HEK293 (cell line): ENCODE data around the gene SORBS2.

Source experiments
- CTCF ChIA-PET: fragments of 350-600 bp; formaldehyde crosslinking; extraction: SDS; loops from one replicate; lab custom pipeline; 2021; ENCODE audit warnings: antibody characterized with exemption; lab: Yijun Ruan, JAX
- POLR2A ChIA-PET: fragments of 300-600 bp; formaldehyde crosslinking; extraction: SDS; loops from one replicate; lab custom pipeline; 2020; ENCODE audit warnings: antibody characterized with exemption, inconsistent platforms; lab: Yijun Ruan, JAX
- H3K27ac ChIP-seq: fragments of 200-500 bp; sonication (Bioruptor generic); 2 replicates; pipeline ENCODE4 v1.5.1; 2014; ENCODE audit warnings: low read depth, low read length, control low read depth, inconsistent platforms; ENCODE audit errors: extremely low read depth
- H3K36me3 ChIP-seq, 2 experiments: fragments of 200-500 bp in 1 of 2; sonication (Bioruptor generic) in 1 of 2; 1 replicate in 1 of 2; 2 replicates in 1 of 2; pipeline ENCODE4 v1.5.1; 2014 to 2017; ENCODE audit warnings: inconsistent platforms in 2 of 2, low read length in 2 of 2; ENCODE audit not compliant: control insufficient read depth in 2 of 2, insufficient read depth in 1 of 2
- H3K4me1 ChIP-seq: fragments of 200-500 bp; sonication (Bioruptor generic); 2 replicates; pipeline ENCODE4 v1.5.1; 2014; ENCODE audit warnings: mild to moderate bottlenecking, low read length, inconsistent platforms; ENCODE audit not compliant: control insufficient read depth, insufficient read depth
- H3K4me3 ChIP-seq: 2 replicates; pipeline ENCODE4 v1.5.1; 2011; ENCODE audit warnings: low read depth, mild to moderate bottlenecking, control low read depth, low read length, moderate library complexity
- H3K9me3 ChIP-seq: fragments of 200-500 bp; sonication (Bioruptor generic); 2 replicates; pipeline ENCODE4 v1.5.1; 2014; ENCODE audit warnings: low read depth, low read length, inconsistent platforms; ENCODE audit not compliant: control insufficient read depth, insufficient read depth
- GFI1B ChIP-seq: fragments of 450-650 bp; formaldehyde crosslinking; IDR thresholded peaks from 2 replicates; pipeline ENCODE4 v1.5.1; 2016; ENCODE audit warnings: missing biosample characterization, missing genetic modification characterization
- SCRT2 ChIP-seq: fragments of 450-650 bp; formaldehyde crosslinking; IDR thresholded peaks from 2 replicates; pipeline ENCODE4 v1.5.1; 2016; ENCODE audit warnings: missing biosample characterization, missing genetic modification characterization
- TRIM28 ChIP-seq: IDR thresholded peaks from 2 replicates; pipeline ENCODE4 v1.6.1; 2011; ENCODE audit warnings: low read length, control low read depth, borderline replicate concordance
- ZBTB26 ChIP-seq: fragments of 450-650 bp; formaldehyde crosslinking; optimal IDR thresholded peaks from 2 replicates; pipeline ENCODE3; 2016; ENCODE audit warnings: missing biosample characterization, mild to moderate bottlenecking, missing genetic modification characterization
- ZNF274 ChIP-seq, 2 experiments: fragments of 200-500 bp in 1 of 2; fragments of 450-650 bp in 1 of 2; sonication (Bioruptor generic) in 1 of 2; formaldehyde crosslinking in 1 of 2; IDR thresholded peaks; 2 replicates each; pipeline versions ENCODE4 v1.5.1 to v1.6.1; 2014 to 2016; ENCODE audit warnings: borderline replicate concordance in 1 of 2, inconsistent platforms in 1 of 2, low read length in 1 of 2, missing biosample characterization in 1 of 2, missing genetic modification characterization in 1 of 2
- ZNF335 ChIP-seq: fragments of 450-650 bp; formaldehyde crosslinking; conservative IDR thresholded peaks from 2 replicates; pipeline ENCODE4 v1.5.1; 2016; ENCODE audit warnings: missing biosample characterization, missing genetic modification characterization
- ZNF37A ChIP-seq: fragments of 450-650 bp; IDR thresholded peaks from 2 replicates; pipeline ENCODE4 v1.5.1; 2018; ENCODE audit warnings: missing biosample characterization, missing genetic modification characterization
- ZNF510 ChIP-seq: fragments of 450-650 bp; formaldehyde crosslinking; IDR thresholded peaks from 2 replicates; pipeline ENCODE4 v1.5.1; 2018; ENCODE audit warnings: mild to moderate bottlenecking, missing genetic modification characterization, missing biosample characterization; ENCODE audit not compliant: insufficient replicate concordance
- ZNF529 ChIP-seq: fragments of 450-650 bp; formaldehyde crosslinking; IDR thresholded peaks from 2 replicates; pipeline ENCODE4 v1.5.1; 2017; ENCODE audit warnings: missing genetic modification characterization, missing biosample characterization; ENCODE audit not compliant: insufficient replicate concordance
- ZNF549 ChIP-seq: fragments of 450-650 bp; IDR thresholded peaks from 2 replicates; pipeline ENCODE4 v1.5.1; 2018; ENCODE audit warnings: missing biosample characterization, missing genetic modification characterization, mild to moderate bottlenecking, inconsistent platforms, moderate library complexity
- ZNF621 ChIP-seq: fragments of 450-650 bp; formaldehyde crosslinking; IDR thresholded peaks from 2 replicates; pipeline ENCODE4 v1.5.1; 2017; ENCODE audit warnings: missing biosample characterization, missing genetic modification characterization
- TF ChIP-seq, protein P1 (sequence below): fragments of 450-650 bp; formaldehyde crosslinking; IDR thresholded peaks from 2 replicates; pipeline ENCODE4 v1.5.1; 2016; ENCODE audit warnings: missing biosample characterization, missing genetic modification characterization
- TF ChIP-seq, protein P2 (sequence below): fragments of 450-650 bp; formaldehyde crosslinking; IDR thresholded peaks from 2 replicates; pipeline ENCODE4 v1.5.1; 2017; ENCODE audit warnings: missing biosample characterization, mild to moderate bottlenecking, missing genetic modification characterization, moderate library complexity

SORBS2 gene

DNA sequence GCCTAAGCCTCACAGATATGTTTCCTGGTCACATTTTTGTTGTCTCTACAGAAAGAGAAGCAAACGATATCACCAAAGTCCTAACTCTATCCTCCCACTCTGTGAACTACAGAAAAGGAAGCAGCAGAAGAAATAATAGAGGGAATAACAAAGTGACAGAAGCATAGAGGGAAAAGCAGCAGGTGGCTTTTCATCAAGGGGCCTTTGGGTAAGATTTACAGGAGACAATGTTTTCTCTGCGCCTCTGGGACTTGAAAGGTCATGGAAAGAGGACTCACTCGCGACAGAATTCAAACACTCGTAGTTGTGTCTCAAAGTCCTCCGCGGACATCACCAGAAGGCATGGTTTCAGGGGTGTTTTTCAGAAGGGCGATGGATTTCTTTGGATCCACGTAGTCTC lies 66.1 kb downstream of the SORBS2 start:
- Histone ChIP-seq H3K27ac (no peak overlapping the region), H3K36me3 (no peaks in the 10 kb centered on the region), H3K4me1 (peaks cover 4% of the 10 kb centered on the region; the same call in 1 of the 2 replicates)
- no peak for TF ChIP-seq GFI1B (tag by site-specific recombination)
- no peak for TF ChIP-seq ZNF274 (IDR thresholded peaks at IDR 0.05; ENCODE audit: low read length)
- TF ChIP-seq ZNF274 (tag by site-specific recombination; IDR thresholded peaks at IDR 0.05; ENCODE audit: borderline replicate concordance), result no peak
- no peak for TF ChIP-seq ZNF335
- no peak for TF ChIP-seq ZNF529
- TF ChIP-seq, protein P1, sequence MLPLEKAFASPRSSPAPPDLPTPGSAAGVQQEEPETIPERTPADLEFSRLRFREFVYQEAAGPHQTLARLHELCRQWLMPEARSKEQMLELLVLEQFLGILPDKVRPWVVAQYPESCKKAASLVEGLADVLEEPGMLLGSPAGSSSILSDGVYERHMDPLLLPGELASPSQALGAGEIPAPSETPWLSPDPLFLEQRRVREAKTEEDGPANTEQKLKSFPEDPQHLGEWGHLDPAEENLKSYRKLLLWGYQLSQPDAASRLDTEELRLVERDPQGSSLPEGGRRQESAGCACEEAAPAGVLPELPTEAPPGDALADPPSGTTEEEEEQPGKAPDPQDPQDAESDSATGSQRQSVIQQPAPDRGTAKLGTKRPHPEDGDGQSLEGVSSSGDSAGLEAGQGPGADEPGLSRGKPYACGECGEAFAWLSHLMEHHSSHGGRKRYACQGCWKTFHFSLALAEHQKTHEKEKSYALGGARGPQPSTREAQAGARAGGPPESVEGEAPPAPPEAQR (tag by site-specific recombination), result no peak
- no peak for TF ChIP-seq ZNF621
- TF ChIP-seq, protein P2, sequence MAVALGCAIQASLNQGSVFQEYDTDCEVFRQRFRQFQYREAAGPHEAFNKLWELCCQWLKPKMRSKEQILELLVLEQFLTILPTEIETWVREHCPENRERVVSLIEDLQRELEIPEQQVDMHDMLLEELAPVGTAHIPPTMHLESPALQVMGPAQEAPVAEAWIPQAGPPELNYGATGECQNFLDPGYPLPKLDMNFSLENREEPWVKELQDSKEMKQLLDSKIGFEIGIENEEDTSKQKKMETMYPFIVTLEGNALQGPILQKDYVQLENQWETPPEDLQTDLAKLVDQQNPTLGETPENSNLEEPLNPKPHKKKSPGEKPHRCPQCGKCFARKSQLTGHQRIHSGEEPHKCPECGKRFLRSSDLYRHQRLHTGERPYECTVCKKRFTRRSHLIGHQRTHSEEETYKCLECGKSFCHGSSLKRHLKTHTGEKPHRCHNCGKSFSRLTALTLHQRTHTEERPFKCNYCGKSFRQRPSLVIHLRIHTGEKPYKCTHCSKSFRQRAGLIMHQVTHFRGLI (tag by site-specific recombination), result no peak
- TF ChIP-seq TRIM28, result no peak
- no peak for TF ChIP-seq ZNF549
- TF ChIP-seq ZNF37A, result no peak
- TF ChIP-seq, all 188 proteins: peak for 0
- ChIA-PET CTCF (no interaction called here), POLR2A (no interaction called here)
- Histone ChIP-seq H3K9me3 (no peaks in the 10 kb centered on the region), H3K4me3 (no peak overlapping the region)

- H3K9me3 ChIP-seq, result no peaks in the 10 kb centered on the region
- CTCF ChIA-PET, result no interaction called here
- TF ChIP-seq, protein P1 (tag by site-specific recombination), result no peak
- TF ChIP-seq ZBTB26 (no peak), SCRT2 (tag by site-specific recombination) (no peak), ZNF510 (tag by site-specific recombination) (no peak)
- TF ChIP-seq, all 188 proteins: peak for 0
- Histone ChIP-seq H3K4me3 (no peak overlapping the region), H3K36me3 (no peaks in the 10 kb centered on the region), H3K27ac (no peak overlapping the region), H3K4me1 (peaks cover 4% of the 10 kb centered on the region; the same call in 1 of the 2 replicates)
- POLR2A ChIA-PET, result no interaction called here
Measured at GRCh38 chr4:185744946-185745345, 67.0 kb downstream of the SORBS2 start.

- Histone ChIP-seq H3K27ac (no peak overlapping the region), H3K4me1 (peaks cover 4% of the 10 kb centered on the region; the same call in 1 of the 2 replicates), H3K9me3 (no peaks in the 10 kb centered on the region), H3K4me3 (no peak overlapping the region), H3K36me3 (no peaks in the 10 kb centered on the region)
- no peak for TF ChIP-seq ZNF549
- CTCF ChIA-PET, result no interaction called here
- POLR2A ChIA-PET, result no interaction called here
Measured at GRCh38 chr4:185744488-185744862, 67.5 kb downstream of the SORBS2 start.
